Measurements from ENCODE around the gene TAF11L12. TPM values are rescaled to one million over a fixed set of nuclear protein-coding genes. Genes with fewer than 3 reads are reported as not detected.
"Not testable (repeated sequence)": the region's sequence is repeated elsewhere in the genome, so short reads cannot be mapped to it uniquely, and the experiment has no call there.

Gene TAF11L12
- not detected for total RNA-seq

- H3K4me1 Mint-ChIP-seq; H3K27me3 Mint-ChIP-seq; CTCF ChIA-PET; DNase-seq; H3K9me3 Mint-ChIP-seq; POLR2A ChIA-PET; H3K27ac Mint-ChIP-seq; H3K4me3 Mint-ChIP-seq; H3K36me3 Mint-ChIP-seq (ENCODE audit: low read depth): not testable (repeated sequence)
Observed at GRCh38 chr5:17610092-17610491, at the start of gene TAF11L12. TSS of gene TAF11L12 (plus strand) at chr5:17610392.

GRCh38 chr5:17585658-17586057 lies 24.5 kb upstream of the TAF11L12 start, which contains the start of gene TAF11L7:
TSS of gene TAF11L7 (minus strand) at chr5:17585758.
- H3K27me3 Mint-ChIP-seq; CTCF ChIA-PET; H3K4me3 Mint-ChIP-seq; H3K36me3 Mint-ChIP-seq (ENCODE audit: low read depth); H3K9me3 Mint-ChIP-seq; POLR2A ChIA-PET; DNase-seq; H3K27ac Mint-ChIP-seq; H3K4me1 Mint-ChIP-seq: not testable (repeated sequence)

- H3K36me3 Mint-ChIP-seq (ENCODE audit: low read depth); H3K4me1 Mint-ChIP-seq; H3K27me3 Mint-ChIP-seq; H3K27ac Mint-ChIP-seq; H3K4me3 Mint-ChIP-seq; H3K9me3 Mint-ChIP-seq; DNase-seq; CTCF ChIA-PET; POLR2A ChIA-PET: not testable (repeated sequence)
Observed at GRCh38 chr5:17590860-17591259, 19.3 kb upstream of the TAF11L12 start, which contains the start of gene TAF11L8. TSS of gene TAF11L8 (minus strand) at chr5:17590960.

GRCh38 chr5:17594255-17594654 lies 15.9 kb upstream of the TAF11L12 start, which contains the start of gene TAF11L9:
TSS of gene TAF11L9 (minus strand) at chr5:17594394.
- H3K27ac Mint-ChIP-seq; DNase-seq; H3K9me3 Mint-ChIP-seq; POLR2A ChIA-PET; CTCF ChIA-PET; H3K27me3 Mint-ChIP-seq; H3K4me3 Mint-ChIP-seq; H3K36me3 Mint-ChIP-seq (ENCODE audit: low read depth); H3K4me1 Mint-ChIP-seq: not testable (repeated sequence)

- H3K36me3 Mint-ChIP-seq (ENCODE audit: low read depth); H3K4me3 Mint-ChIP-seq; H3K4me1 Mint-ChIP-seq; POLR2A ChIA-PET; CTCF ChIA-PET; H3K9me3 Mint-ChIP-seq; H3K27ac Mint-ChIP-seq; DNase-seq; H3K27me3 Mint-ChIP-seq: not testable (repeated sequence)
Observed at GRCh38 chr5:17597728-17598127, 12.5 kb upstream of the TAF11L12 start, which contains the start of gene TAF11L10. TSS of gene TAF11L10 (minus strand) at chr5:17597828.

- H3K9me3 Mint-ChIP-seq; H3K27me3 Mint-ChIP-seq; H3K27ac Mint-ChIP-seq; DNase-seq; CTCF ChIA-PET; POLR2A ChIA-PET; H3K4me3 Mint-ChIP-seq; H3K4me1 Mint-ChIP-seq; H3K36me3 Mint-ChIP-seq (ENCODE audit: low read depth): not testable (repeated sequence)
Observed at GRCh38 chr5:17603880-17604279, 6.3 kb upstream of the TAF11L12 start, which contains the start of gene TAF11L11. TSS of gene TAF11L11 (plus strand) at chr5:17604183.

GRCh38 chr5:17604951-17605350 lies 5.2 kb upstream of the TAF11L12 start:
- H3K36me3 Mint-ChIP-seq (ENCODE audit: low read depth): no peaks in the 10 kb centered on the region
- CTCF ChIA-PET: no interaction called here
- no peak for DNase-seq
- H3K4me3 Mint-ChIP-seq: no peak overlapping the region
- no peaks in the 10 kb centered on the region for H3K27me3 Mint-ChIP-seq
- POLR2A ChIA-PET: no interaction called here
- H3K27ac Mint-ChIP-seq: no peak overlapping the region
- H3K9me3 Mint-ChIP-seq: peaks cover 2% of the 10 kb centered on the region
- no peaks in the 10 kb centered on the region for H3K4me1 Mint-ChIP-seq

GRCh38 chr5:17607461-17607860 lies 2.7 kb upstream of the TAF11L12 start:
- H3K27ac Mint-ChIP-seq; POLR2A ChIA-PET; CTCF ChIA-PET; H3K4me3 Mint-ChIP-seq; H3K9me3 Mint-ChIP-seq; H3K27me3 Mint-ChIP-seq; H3K36me3 Mint-ChIP-seq (ENCODE audit: low read depth); H3K4me1 Mint-ChIP-seq; DNase-seq: not testable (repeated sequence)

GRCh38 chr5:17614872-17615605 lies 4.8 kb downstream of the TAF11L12 start:
- DNase-seq: no peak
- ChIA-PET POLR2A (no interaction called here), CTCF (no interaction called here)
- no peaks in the 10 kb centered on the region for H3K36me3 Mint-ChIP-seq (ENCODE audit: low read depth)
- H3K4me3 Mint-ChIP-seq: no peak overlapping the region
- H3K27ac Mint-ChIP-seq: no peak overlapping the region
- no peaks in the 10 kb centered on the region for H3K4me1 Mint-ChIP-seq
- H3K27me3 Mint-ChIP-seq: no peaks in the 10 kb centered on the region
- no peaks in the 10 kb centered on the region for H3K9me3 Mint-ChIP-seq

GRCh38 chr5:17619354-17619753 lies 9.2 kb downstream of the TAF11L12 start:
- POLR2A ChIA-PET: no interaction called here
- H3K27me3 Mint-ChIP-seq: no peaks in the 10 kb centered on the region
- H3K27ac Mint-ChIP-seq: no peak overlapping the region
- DNase-seq: no peak
- no peaks in the 10 kb centered on the region for H3K36me3 Mint-ChIP-seq (ENCODE audit: low read depth)
- no peak overlapping the region for H3K4me3 Mint-ChIP-seq
- CTCF ChIA-PET: interaction anchor here (0.6 kb wide), 1 partner anchor 51 kb away, joined by 4 read pairs; no protein-coding TSS in a partner anchor
- H3K9me3 Mint-ChIP-seq: no peaks in the 10 kb centered on the region
- H3K4me1 Mint-ChIP-seq: no peaks in the 10 kb centered on the region

GRCh38 chr5:17620627-17621026 lies 10.4 kb downstream of the TAF11L12 start:
- ChIA-PET CTCF (no interaction called here), POLR2A (no interaction called here)
- Mint-ChIP-seq H3K27me3 (no peaks in the 10 kb centered on the region), H3K27ac (no peak overlapping the region), H3K9me3 (no peaks in the 10 kb centered on the region), H3K4me3 (no peak overlapping the region), H3K36me3 (ENCODE audit: low read depth) (no peaks in the 10 kb centered on the region), H3K4me1 (no peaks in the 10 kb centered on the region)
- no peak for DNase-seq

GRCh38 chr5:17625686-17626085 lies 15.5 kb downstream of the TAF11L12 start:
- no peaks in the 10 kb centered on the region for H3K4me1 Mint-ChIP-seq
- ChIA-PET CTCF (no interaction called here), POLR2A (no interaction called here)
- H3K27ac Mint-ChIP-seq: no peak overlapping the region
- no peak overlapping the region for H3K4me3 Mint-ChIP-seq
- H3K9me3 Mint-ChIP-seq: no peaks in the 10 kb centered on the region
- DNase-seq: no peak
- no peaks in the 10 kb centered on the region for H3K36me3 Mint-ChIP-seq (ENCODE audit: low read depth)
- H3K27me3 Mint-ChIP-seq: no peaks in the 10 kb centered on the region

- POLR2A ChIA-PET; H3K27me3 Mint-ChIP-seq; CTCF ChIA-PET; H3K36me3 Mint-ChIP-seq (ENCODE audit: low read depth); H3K4me1 Mint-ChIP-seq; H3K9me3 Mint-ChIP-seq; H3K27ac Mint-ChIP-seq; DNase-seq; H3K4me3 Mint-ChIP-seq: not testable (repeated sequence)
Observed at GRCh38 chr5:17631788-17632187, 21.6 kb downstream of the TAF11L12 start, which contains the start of gene TAF11L13. TSS of gene TAF11L13 (plus strand) at chr5:17632088.

GRCh38 chr5:17634160-17634559 lies 24.0 kb downstream of the TAF11L12 start, which contains the start of gene TAF11L14:
TSS of gene TAF11L14 (plus strand) at chr5:17634460.
- no peak for DNase-seq
- ChIA-PET CTCF (no interaction called here), POLR2A (no interaction called here)
- H3K9me3 Mint-ChIP-seq: peaks cover 4% of the 10 kb centered on the region
- H3K4me1 Mint-ChIP-seq: no peaks in the 10 kb centered on the region
- H3K4me3 Mint-ChIP-seq: no peak within 1 kb of the TSS
- no peaks in the 10 kb centered on the region for H3K36me3 Mint-ChIP-seq (ENCODE audit: low read depth)
- no peak within 1 kb of the TSS for H3K27ac Mint-ChIP-seq
- no peaks in the 10 kb centered on the region for H3K27me3 Mint-ChIP-seq

Measured in activated CD4-positive, alpha-beta T cell treated with anti-CD3 and anti-CD28 coated beads, Interleukin-2, amount 10 ng/mL, durations not matched to agents 7 days and 5 days (primary cell).